Femur (tissue), 1 donor: ENCODE measurements around the gene PALM2AKAP2.

ENCODE experiments used
- DNase-seq: peaks from one replicate; pipeline ENCODE4 v3.0.0-alpha.2; 2017

The PALM2AKAP2 gene

GRCh38 chr9:109779711-109780452 lies at the start of gene PALM2AKAP2:
PALM2AKAP2 (plus strand) TSS chr9:109780198; CDS start chr9:109780489, 291 bp downstream.
- DNase-seq = peak; percentile 82

DNA sequence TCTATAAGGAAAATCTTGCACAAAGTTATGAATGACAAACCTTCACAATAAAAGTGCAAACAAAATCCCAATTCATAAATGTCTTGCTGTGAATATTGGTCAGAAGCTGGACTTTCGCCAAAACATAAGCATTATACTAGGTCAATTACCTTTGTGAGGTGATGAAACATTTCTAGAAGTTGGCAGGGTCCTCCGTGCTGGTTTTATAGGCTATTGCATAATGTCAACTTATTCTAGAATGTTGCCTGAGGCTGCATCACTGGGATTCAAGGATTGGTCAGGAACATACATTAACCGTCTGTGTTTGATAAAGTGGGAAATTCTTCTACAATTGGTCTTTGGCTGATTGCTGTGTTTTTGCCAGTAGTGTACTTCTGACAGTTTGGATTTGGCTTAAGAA lies 49.8 kb upstream of the PALM2AKAP2 start:
- DNase-seq = no peak

- DNase-seq = no peak
These were observed 46.3 kb upstream of the PALM2AKAP2 start for GRCh38 chr9:109733690-109734089.

DNA sequence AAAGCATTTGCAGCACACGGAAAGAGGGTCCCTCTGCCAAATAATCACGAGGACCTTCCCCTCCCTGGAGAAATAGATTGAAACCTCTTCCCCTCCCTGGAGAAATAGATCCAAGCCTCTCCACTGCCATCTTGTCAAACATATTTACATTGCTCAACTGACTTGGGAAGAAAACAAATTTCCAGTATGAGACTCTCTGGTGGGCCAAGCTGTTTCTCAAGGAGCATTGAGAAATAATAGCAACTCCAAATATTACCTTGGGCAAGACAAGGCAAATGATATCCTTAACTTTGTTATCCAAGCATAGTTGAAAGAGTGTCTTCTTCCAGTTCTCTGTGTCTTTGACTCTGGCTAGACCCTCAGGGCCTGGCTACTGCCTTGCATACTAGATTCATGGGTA lies 45.2 kb upstream of the PALM2AKAP2 start:
- no peak for DNase-seq

DNA sequence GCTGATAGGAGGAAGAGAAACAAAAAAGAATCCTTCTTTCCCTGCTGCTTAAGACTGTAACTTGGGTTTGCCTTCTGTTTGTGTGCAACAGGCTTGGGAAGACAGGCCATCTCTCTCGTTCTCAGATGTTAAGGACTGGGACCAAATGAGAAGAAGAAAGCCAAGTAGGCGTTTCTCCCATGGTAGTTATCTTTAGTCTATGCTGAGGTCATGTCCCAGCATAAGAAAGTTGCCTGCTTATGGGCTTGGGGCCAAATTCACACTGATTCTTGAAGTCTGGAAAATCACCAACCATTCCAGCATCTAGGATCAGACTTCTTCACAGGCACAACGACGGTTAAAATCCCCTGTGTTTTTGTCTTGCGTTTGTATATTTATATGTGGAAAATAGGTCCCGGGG lies 44.2 kb upstream of the PALM2AKAP2 start:
- DNase-seq = no peak

DNA sequence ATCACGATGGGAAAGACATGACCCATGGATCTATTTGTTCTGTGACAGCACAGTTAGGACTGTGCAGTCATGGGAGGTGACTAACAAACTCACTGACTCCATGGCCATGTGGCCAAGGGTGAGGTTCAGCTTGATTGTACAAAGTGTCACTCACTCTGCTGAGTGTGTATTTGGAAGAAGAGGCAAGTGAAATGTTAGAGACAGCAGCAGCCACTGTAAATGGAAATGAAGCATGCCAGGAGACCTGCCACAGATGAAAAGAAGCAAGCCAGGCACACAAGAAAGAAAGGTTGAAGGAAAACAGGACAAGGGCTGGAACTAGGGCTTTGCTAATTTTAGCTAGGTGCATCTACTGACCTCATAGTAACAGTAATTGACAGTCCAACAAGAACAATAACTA lies 42.7 kb upstream of the PALM2AKAP2 start:
- DNase-seq = no peak

DNA sequence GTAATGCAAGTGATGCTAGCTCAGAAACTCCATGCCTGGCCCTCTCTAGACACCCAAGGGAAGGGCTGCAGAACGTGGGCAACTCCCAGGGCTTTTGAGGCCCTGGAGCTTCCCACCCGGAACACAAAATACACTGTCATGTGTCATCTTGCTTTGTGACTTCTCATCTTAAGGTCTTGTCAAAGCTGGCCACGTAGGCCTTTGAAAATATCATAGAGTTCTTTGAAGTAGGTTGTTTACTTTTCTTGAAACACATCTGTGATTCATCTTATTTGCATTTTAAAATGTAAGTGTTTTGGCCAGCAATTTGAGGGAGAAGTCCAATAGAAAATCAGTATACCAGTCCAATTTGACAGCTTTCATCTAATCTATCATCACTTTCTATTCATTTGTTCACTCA lies 40.2 kb upstream of the PALM2AKAP2 start:
- DNase-seq = no peak

- DNase-seq = peak; percentile 65
These were observed 37.1 kb upstream of the PALM2AKAP2 start for GRCh38 chr9:109742776-109743348.

DNA sequence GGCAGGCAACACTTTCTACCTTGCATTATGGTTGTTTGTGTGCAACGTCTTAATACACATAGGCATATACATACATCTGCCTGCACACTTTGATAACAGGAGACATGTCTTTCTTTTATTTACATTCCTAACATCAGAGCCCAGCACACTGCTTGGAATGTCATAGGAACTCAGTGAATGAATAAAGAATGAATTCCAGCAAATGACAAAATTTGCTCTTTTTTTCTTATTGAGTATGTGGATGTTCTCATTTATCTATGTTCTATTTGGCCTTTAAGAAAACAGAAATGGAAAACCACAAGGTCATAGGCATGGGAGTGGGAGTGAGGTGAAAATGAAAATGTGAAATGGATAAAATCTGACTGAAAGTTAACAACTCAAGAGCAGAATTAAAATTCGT lies 36.3 kb upstream of the PALM2AKAP2 start:
- DNase-seq = no peak

- peak; percentile 56 for DNase-seq
These were observed 34.4 kb upstream of the PALM2AKAP2 start for GRCh38 chr9:109745335-109746283.

- DNase-seq = peak; percentile 36
These were observed 28.7 kb upstream of the PALM2AKAP2 start for GRCh38 chr9:109751253-109751652.

DNA sequence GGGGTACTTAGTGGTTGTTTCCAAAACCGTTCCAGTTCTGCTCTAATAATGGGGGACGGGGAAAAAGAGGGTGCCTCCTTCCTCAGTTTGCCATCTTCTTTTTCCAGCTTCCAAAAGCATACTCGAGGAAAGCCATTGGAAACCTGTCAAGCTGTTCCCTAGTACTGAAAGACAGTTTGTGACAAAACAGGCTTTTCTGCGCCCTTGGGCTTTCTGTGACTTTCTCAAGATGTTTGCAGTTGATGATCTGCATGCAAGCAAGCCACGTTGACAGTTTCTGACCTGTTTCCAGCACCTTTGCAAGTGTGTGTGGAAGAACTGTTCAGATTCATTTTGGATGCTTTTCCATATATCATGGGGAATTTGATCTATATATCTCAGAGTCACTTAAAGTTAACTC lies 26.7 kb upstream of the PALM2AKAP2 start:
- no peak for DNase-seq

- no peak for DNase-seq
These were observed 25.0 kb upstream of the PALM2AKAP2 start for GRCh38 chr9:109755040-109755439.

GRCh38 chr9:109759589-109759988 lies 20.4 kb upstream of the PALM2AKAP2 start:
- no peak for DNase-seq

- DNase-seq = no peak
These were observed 14.7 kb upstream of the PALM2AKAP2 start for GRCh38 chr9:109765278-109765677.

- DNase-seq = no peak
These were observed 14.2 kb upstream of the PALM2AKAP2 start for GRCh38 chr9:109765830-109766229.

GRCh38 chr9:109766351-109766750 lies 13.6 kb upstream of the PALM2AKAP2 start:
- DNase-seq = no peak

DNA sequence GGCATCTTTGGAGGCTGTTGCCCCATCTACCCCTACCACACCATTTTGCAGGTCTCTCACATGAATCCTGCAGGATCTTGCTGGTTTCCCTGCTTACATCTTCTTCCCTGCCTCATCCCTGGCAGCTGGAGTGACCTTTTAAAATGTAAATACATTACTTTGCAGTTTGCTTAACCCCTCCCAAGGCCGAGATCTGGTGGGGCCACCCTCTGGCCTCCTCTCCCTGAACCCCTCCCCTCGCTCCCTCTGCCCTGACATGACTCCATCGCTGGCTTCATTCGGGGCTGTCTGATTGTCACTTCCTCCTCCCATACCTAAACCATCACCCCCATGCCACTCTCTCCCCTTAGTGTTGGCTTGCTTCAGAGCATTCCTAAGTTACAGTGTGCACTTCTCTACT lies 12.6 kb upstream of the PALM2AKAP2 start:
- no peak for DNase-seq

DNA sequence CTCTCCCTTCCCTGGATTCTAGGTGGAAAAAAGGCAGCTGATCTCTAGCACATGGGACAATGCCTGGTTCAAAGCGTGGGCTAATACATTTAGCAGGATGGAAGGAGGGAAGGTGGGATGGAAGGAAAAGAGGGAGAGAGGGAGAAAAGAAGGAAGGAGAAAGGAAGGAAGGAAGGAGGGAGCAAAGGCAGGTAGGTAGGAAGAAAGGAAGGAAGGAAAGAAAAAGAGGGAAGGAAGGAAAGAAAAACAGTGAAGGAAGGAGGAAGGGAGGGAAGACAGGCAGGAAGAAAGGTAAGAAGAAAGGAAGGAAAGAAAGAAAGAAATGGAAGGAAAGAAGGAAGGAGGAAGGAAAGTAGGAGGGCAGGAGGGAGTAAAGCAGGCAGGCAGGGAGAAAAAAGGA lies 12.2 kb upstream of the PALM2AKAP2 start:
- DNase-seq = no peak

- no peak for DNase-seq
These were observed 10.7 kb upstream of the PALM2AKAP2 start for GRCh38 chr9:109769250-109769649.

- DNase-seq = no peak
These were observed 9.9 kb upstream of the PALM2AKAP2 start for GRCh38 chr9:109770101-109770500.

DNA sequence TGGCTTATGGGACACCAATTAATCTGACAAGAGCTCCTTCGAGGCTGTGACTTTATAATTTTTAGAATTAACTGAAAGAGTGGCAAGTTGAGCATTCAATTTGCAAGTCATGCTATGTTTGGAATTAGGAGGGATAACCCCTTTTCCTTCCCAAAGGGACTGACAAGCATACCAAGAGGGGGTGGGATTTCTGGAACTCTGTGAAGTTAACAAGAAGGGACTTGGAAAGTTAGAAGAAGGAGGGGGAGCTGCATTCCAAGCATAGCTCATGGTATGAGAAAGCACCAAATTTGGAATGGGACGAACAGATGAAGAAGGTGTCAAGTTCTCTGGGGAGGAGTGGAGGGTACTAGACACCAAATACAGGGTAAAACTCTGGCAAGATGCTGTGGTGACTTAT lies 8.9 kb upstream of the PALM2AKAP2 start:
- DNase-seq = no peak

DNA sequence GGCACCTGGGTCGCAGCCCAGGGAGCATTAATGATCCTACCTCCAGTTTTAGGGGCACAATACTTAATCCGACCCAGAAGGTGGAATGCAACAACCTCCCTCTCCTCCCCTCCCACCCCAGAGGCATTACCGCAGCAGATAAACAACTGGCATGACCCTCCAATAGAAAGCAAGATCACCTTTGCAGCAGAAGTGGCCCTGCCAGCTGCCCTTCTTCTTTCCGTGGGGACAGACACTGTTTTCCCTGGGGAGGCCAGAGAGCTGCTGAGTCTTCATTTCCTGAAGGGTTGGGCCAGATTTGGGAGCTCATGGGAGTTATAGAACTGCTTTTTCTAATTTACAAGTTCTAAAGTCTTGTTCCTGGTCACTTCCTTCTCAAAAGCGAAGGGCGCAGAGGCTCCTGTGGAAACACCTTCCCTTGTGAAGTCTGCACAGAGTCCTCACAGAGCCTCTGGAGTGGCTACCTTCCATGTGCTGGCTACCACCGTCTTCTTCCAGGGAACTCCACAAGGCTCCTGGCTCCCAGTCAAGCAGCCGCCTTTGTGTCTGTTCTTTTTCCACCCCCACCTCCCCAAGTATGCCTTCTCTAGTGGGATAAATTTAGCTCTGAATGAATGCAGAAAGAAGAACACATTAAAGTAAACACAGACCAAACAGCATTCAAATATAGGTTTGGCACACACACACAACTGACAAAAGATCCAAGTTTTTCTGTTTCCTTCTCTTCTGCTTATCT lies 8.0 kb upstream of the PALM2AKAP2 start:
- DNase-seq = peak; percentile 67
